GM23338 (cell line): ENCODE results near the gene STAM2. TPM values are rescaled to one million over a fixed set of nuclear protein-coding genes. Genes with fewer than 3 reads are reported as not detected.
"Not testable (repeated sequence)": the region's sequence is repeated elsewhere in the genome, so short reads cannot be mapped to it uniquely, and the experiment has no call there.

Experiments used
- ATAC-seq: fragments of 200-7000 bp; cut with Tn5 transposase; 3 replicates; pipeline ENCODE4 v1.9.1; 2020
- DNase-seq: peaks from one replicate; pipeline ENCODE4 v3.0.0-alpha.2; 2015; ENCODE audit warnings: low spot score
- H2AFZ ChIP-seq: fragments of 200-600 bp; sonication (generic); 2 replicates; pipeline ENCODE4 v1.8.0; 2016; ENCODE audit warnings: antibody characterized with exemption, mild to moderate bottlenecking, moderate library complexity
- H3F3A ChIP-seq: fragments of 200-600 bp; sonication (generic); replicated peaks from 2 replicates; pipeline ENCODE4 v1.8.0; 2017; ENCODE audit warnings: antibody characterized with exemption, mixed run types, low read depth
- H3K27ac ChIP-seq: fragments of 200-600 bp; sonication (generic); 2 replicates; pipeline ENCODE4 v1.6.1; 2016; ENCODE audit warnings: low read depth
- H3K27me3 ChIP-seq: fragments of 200-600 bp; sonication (generic); 2 replicates; pipeline ENCODE4 v1.8.0; 2016; ENCODE audit warnings: mild to moderate bottlenecking, mixed run types, moderate library complexity; ENCODE audit not compliant: insufficient read depth
- H3K36me3 ChIP-seq: fragments of 200-600 bp; sonication (generic); 2 replicates; pipeline ENCODE4 v1.8.0; 2016; ENCODE audit warnings: mild to moderate bottlenecking; ENCODE audit not compliant: insufficient read depth
- H3K4me1 ChIP-seq: fragments of 200-600 bp; sonication (generic); 2 replicates; pipeline ENCODE4 v1.8.0; 2016; ENCODE audit warnings: mild to moderate bottlenecking, moderate library complexity; ENCODE audit not compliant: insufficient read depth
- H3K4me2 ChIP-seq: fragments of 200-600 bp; sonication (generic); 2 replicates; pipeline ENCODE4 v1.7.1; 2017; ENCODE audit warnings: mixed run types
- H3K4me3 ChIP-seq: fragments of 200-600 bp; sonication (generic); 2 replicates; pipeline ENCODE4 v1.6.1; 2016; ENCODE audit warnings: mixed run types
- H3K79me2 ChIP-seq: fragments of 200-600 bp; sonication (generic); replicated peaks from 2 replicates; pipeline ENCODE4 v1.8.0; 2017; ENCODE audit warnings: mild to moderate bottlenecking; ENCODE audit not compliant: insufficient read depth
- H3K9me2 ChIP-seq: fragments of 200-600 bp; sonication (generic); 2 replicates; pipeline ENCODE4 v1.8.0; 2017; ENCODE audit not compliant: insufficient read depth
- H4K20me1 ChIP-seq: fragments of 200-600 bp; sonication (generic); replicated peaks from 2 replicates; pipeline ENCODE4 v1.8.0; 2017; ENCODE audit warnings: mild to moderate bottlenecking; ENCODE audit not compliant: insufficient read depth
- H3K27ac Mint-ChIP-seq: 2 replicates; pipeline ENCODE4 v1.8.0; 2020; ENCODE audit warnings: inconsistent platforms, mild to moderate bottlenecking, moderate library complexity, mixed read lengths
- H3K27me3 Mint-ChIP-seq: 3 replicates; pipeline ENCODE4 v1.8.0; 2022; ENCODE audit warnings: low read depth, mild to moderate bottlenecking, moderate library complexity, mixed read lengths, inconsistent platforms; ENCODE audit not compliant: insufficient read depth, poor library complexity
- H3K36me3 Mint-ChIP-seq: 3 replicates; pipeline ENCODE4 v1.8.0; 2021; ENCODE audit warnings: low read depth, mild to moderate bottlenecking, inconsistent platforms, moderate library complexity, mixed read lengths
- H3K4me1 Mint-ChIP-seq: 3 replicates; pipeline ENCODE4 v1.8.0; 2020; ENCODE audit warnings: mild to moderate bottlenecking, inconsistent platforms, mixed read lengths
- H3K4me3 Mint-ChIP-seq: 3 replicates; pipeline ENCODE4 v1.8.0; 2021; ENCODE audit warnings: moderate library complexity, mild to moderate bottlenecking, inconsistent platforms, mixed read lengths
- H3K9me3 Mint-ChIP-seq: 3 replicates; pipeline ENCODE4 v1.8.0; 2020; ENCODE audit warnings: moderate library complexity, mild to moderate bottlenecking, inconsistent platforms, mixed read lengths
- CREB1 ChIP-seq: fragments of 250-450 bp; sonication (Bioruptor Pico); IDR thresholded peaks from 2 replicates; pipeline ENCODE4 v1.5.0; 2020; ENCODE audit warnings: low read depth, mild to moderate bottlenecking, moderate library complexity
- EZH2 ChIP-seq: fragments of 200-600 bp; sonication (generic); IDR thresholded peaks from one replicate; pipeline ENCODE4 v1.8.0; 2017; ENCODE audit warnings: antibody characterized with exemption, mild to moderate bottlenecking, low read depth; ENCODE audit not compliant: unreplicated experiment
- EZH2phosphoT487 ChIP-seq: fragments of 200-600 bp; sonication (generic); IDR thresholded peaks from one replicate; pipeline ENCODE4 v1.8.1; 2018; ENCODE audit warnings: antibody characterized with exemption; ENCODE audit not compliant: unreplicated experiment
- JUNB ChIP-seq: IDR thresholded peaks from one replicate; pipeline ENCODE4 v1.6.1; 2016; ENCODE audit warnings: antibody characterized with exemption; ENCODE audit not compliant: unreplicated experiment
- NANOG ChIP-seq: IDR thresholded peaks from 2 replicates; pipeline ENCODE4 v1.6.1; 2016; ENCODE audit warnings: antibody characterized with exemption, borderline replicate concordance
- REST ChIP-seq: IDR thresholded peaks from one replicate; pipeline ENCODE4 v1.6.1; 2018; ENCODE audit warnings: antibody characterized with exemption; ENCODE audit not compliant: unreplicated experiment
- STAT1 ChIP-seq: IDR thresholded peaks from one replicate; pipeline ENCODE4 v1.6.1; 2016; ENCODE audit warnings: antibody characterized with exemption; ENCODE audit not compliant: unreplicated experiment
- ZNF114 ChIP-seq: fragments of 250-450 bp; sonication (Bioruptor Pico); IDR thresholded peaks from 2 replicates; pipeline ENCODE4 v1.5.0; 2020; ENCODE audit warnings: mild to moderate bottlenecking, moderate library complexity
- ZNF462 ChIP-seq: fragments of 250-450 bp; sonication (Bioruptor Pico); IDR thresholded peaks from 2 replicates; pipeline ENCODE4 v1.5.0; 2020; ENCODE audit warnings: mild to moderate bottlenecking, moderate library complexity
- polyA plus RNA-seq: library from polyadenylated mRNA; unstranded; fragments of >200 nt; fragmentation: Nextera tagmentation; extraction: Ambion mirVana; gene quantifications from 2 replicates; pipeline ENCODE4 v1.2.1, GENCODE V29; 2016
- total RNA-seq: library from RNA; depleted of rRNA; stranded (reverse); fragments of >200 nt; shearing (Covaris generic); gene quantifications from 2 replicates; pipeline ENCODE4 v1.2.3, GENCODE V29; 2014

Gene STAM2
- total and polyA plus RNA-seq, 2 experiments from 2014 or later, result 4.6 to 18.2 TPM

GRCh38 chr2:152090726-152091125, 84.8 kb downstream of the STAM2 start:
- H3K27me3 ChIP-seq, H3K9me3 Mint-ChIP-seq, H3K36me3 Mint-ChIP-seq, H3K9me2 ChIP-seq, ATAC-seq, DNase-seq, H3K27ac Mint-ChIP-seq, H3K4me2 ChIP-seq, H3K4me3 Mint-ChIP-seq, H3K27ac ChIP-seq, H3F3A ChIP-seq, H3K79me2 ChIP-seq, H3K4me1 ChIP-seq, H3K36me3 ChIP-seq, H3K4me1 Mint-ChIP-seq, H3K4me3 ChIP-seq, H4K20me1 ChIP-seq, H3K27me3 Mint-ChIP-seq, H2AFZ ChIP-seq: not testable (repeated sequence)

GRCh38 chr2:152089238-152089637, 86.3 kb downstream of the STAM2 start:
- Histone ChIP-seq H3K79me2 (no peaks in the 10 kb centered on the region), H3K36me3 (no peaks in the 10 kb centered on the region), H3F3A (no peaks in the 10 kb centered on the region), H4K20me1 (no peaks in the 10 kb centered on the region), H3K27ac (no peak overlapping the region), H3K4me3 (no peak overlapping the region), H3K9me2 (no peaks in the 10 kb centered on the region), H2AFZ (no peak overlapping the region), H3K4me2 (no peak overlapping the region), H3K4me1 (no peaks in the 10 kb centered on the region), H3K27me3 (no peaks in the 10 kb centered on the region)
- Mint-ChIP-seq H3K9me3 (no peaks in the 10 kb centered on the region), H3K27me3 (peaks cover 2% of the 10 kb centered on the region), H3K36me3 (no peaks in the 10 kb centered on the region), H3K4me1 (no peaks in the 10 kb centered on the region), H3K4me3 (no peak overlapping the region), H3K27ac (no peak overlapping the region)
- ATAC-seq, result no peak
- DNase-seq, result no peak
- TF ChIP-seq REST (no peak), EZH2 (no peak), EZH2phosphoT487 (no peak), JUNB (no peak), CREB1 (no peak), STAT1 (no peak), ZNF114 (CRISPR knock-in tag) (no peak)

- no peaks in the 10 kb centered on the region for H3K9me2 ChIP-seq
- no peaks in the 10 kb centered on the region for H3K36me3 Mint-ChIP-seq
- H4K20me1 ChIP-seq, result no peaks in the 10 kb centered on the region
- TF ChIP-seq NANOG (no peak), ZNF462 (CRISPR knock-in tag) (no peak), EZH2phosphoT487 (no peak), JUNB (no peak)
These were observed 87.6 kb downstream of the STAM2 start for GRCh38 chr2:152088006-152088405.

More at GRCh38 chr2:152088006-152088405, 87.6 kb downstream of the STAM2 start:
- no peak overlapping the region for H3K27ac Mint-ChIP-seq
- no peaks in the 10 kb centered on the region for H3F3A ChIP-seq
- H3K4me1 ChIP-seq, result no peaks in the 10 kb centered on the region
- no peak overlapping the region for H3K4me2 ChIP-seq
- H3K9me3 Mint-ChIP-seq, result no peaks in the 10 kb centered on the region
- H3K27me3 Mint-ChIP-seq, result peaks cover 2% of the 10 kb centered on the region
- H3K79me2 ChIP-seq, result no peaks in the 10 kb centered on the region
- no peak overlapping the region for H3K4me3 ChIP-seq
- H2AFZ ChIP-seq, result no peak overlapping the region
- H3K36me3 ChIP-seq, result no peaks in the 10 kb centered on the region
- H3K27ac ChIP-seq, result no peak overlapping the region
- DNase-seq (no peak), ATAC-seq (no peak)
- no peak overlapping the region for H3K4me3 Mint-ChIP-seq
- H3K27me3 ChIP-seq, result no peaks in the 10 kb centered on the region
- H3K4me1 Mint-ChIP-seq, result no peaks in the 10 kb centered on the region
